ENCODE results near the gene LNP1. TPM values are rescaled to one million over a fixed set of nuclear protein-coding genes. Genes with fewer than 3 reads are reported as not detected.

Gene LNP1
- total and polyA plus RNA-seq, 2 of the 13 experiments (the other 11 are each of a cell fraction or from before 2014, with no cell fraction given) = 3.6 to 7.0 TPM

GRCh38 chr3:100400780-100401673, at the start of gene LNP1, which contains the start of gene TOMM70 (continued):
- 0 out of 2 replicates have a peak, but pooled peaks have one; percentile 51 for TF ChIP-seq FUBP1 (CRISPR knock-in tag; IDR thresholded peaks at IDR 0.05; ENCODE audit: borderline replicate concordance)
- no peak for TF ChIP-seq ZMAT5 (CRISPR knock-in tag; IDR thresholded peaks at IDR 0.05; ENCODE audit: borderline replicate concordance, low read depth)
- TF ChIP-seq ZNF512B (CRISPR knock-in tag; IDR thresholded peaks at IDR 0.05; ENCODE audit: borderline replicate concordance) = no peak
- peak; percentile 84 for TF ChIP-seq ZNF780A (CRISPR knock-in tag; IDR thresholded peaks at IDR 0.05)
- TF ChIP-seq FOXO4 (CRISPR knock-in tag; conservative IDR thresholded peaks at IDR 0.05) = no peak
- 0 out of 2 replicates have a peak, but pooled peaks have one; percentile 12 for TF ChIP-seq HIC2 (CRISPR knock-in tag; IDR thresholded peaks at IDR 0.05; ENCODE audit: low read depth)
- no peak for TF ChIP-seq PCBP2 (optimal IDR thresholded peaks at IDR 0.05; ENCODE audit: low read depth, low read length, poor library complexity, severe bottlenecking)
- TF ChIP-seq HNRNPK (IDR thresholded peaks at IDR 0.05; ENCODE audit: low read depth, low read length, poor library complexity, severe bottlenecking) = no peak
- TF ChIP-seq KDM5A (IDR thresholded peaks at IDR 0.05; ENCODE audit: borderline replicate concordance, low read length) = peak; percentile 78; the same call in 1 of the 2 replicates
- peak; percentile 60; the same call in 1 of the 2 replicates for TF ChIP-seq ZNF777 (CRISPR knock-in tag; IDR thresholded peaks at IDR 0.05)
- no peak for TF ChIP-seq RBAK (CRISPR knock-in tag; IDR thresholded peaks at IDR 0.05)
- no peak for TF ChIP-seq TRIM22 (IDR thresholded peaks at IDR 0.05)
- TF ChIP-seq ZNF432 (CRISPR knock-in tag; IDR thresholded peaks at IDR 0.05; ENCODE audit: borderline replicate concordance) = no peak
